NCI-H1930 (cell line): ENCODE results near the gene C9orf85.
"Not testable (repeated sequence)": the region's sequence is repeated elsewhere in the genome, so short reads cannot be mapped to it uniquely, and the experiment has no call there.

Experiments used
- DNase-seq, 2 experiments: peaks; one replicate each; lab custom pipeline; 2025; lab: John Stamatoyannopoulos, UW

Gene C9orf85

DNA sequence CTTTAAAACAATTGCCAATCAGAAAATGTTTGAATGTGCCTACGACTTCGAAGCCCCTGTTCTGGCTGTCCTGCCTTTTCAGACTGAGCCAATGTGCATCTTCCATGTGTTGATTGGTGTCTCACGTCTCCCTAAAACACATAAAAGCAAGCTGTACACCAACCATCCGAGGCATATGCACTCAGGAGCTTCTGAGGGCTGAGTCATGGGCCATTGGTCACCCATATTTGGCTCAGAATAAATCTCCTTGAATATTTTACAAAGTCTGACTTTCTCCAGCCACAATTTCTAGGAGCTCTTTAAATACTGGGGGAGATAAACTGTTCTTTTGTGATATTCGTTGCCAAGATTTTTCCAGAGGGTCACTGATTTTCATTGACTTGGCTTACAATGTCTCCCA lies 95.1 kb downstream of the C9orf85 start:
- no peak for DNase-seq

DNA sequence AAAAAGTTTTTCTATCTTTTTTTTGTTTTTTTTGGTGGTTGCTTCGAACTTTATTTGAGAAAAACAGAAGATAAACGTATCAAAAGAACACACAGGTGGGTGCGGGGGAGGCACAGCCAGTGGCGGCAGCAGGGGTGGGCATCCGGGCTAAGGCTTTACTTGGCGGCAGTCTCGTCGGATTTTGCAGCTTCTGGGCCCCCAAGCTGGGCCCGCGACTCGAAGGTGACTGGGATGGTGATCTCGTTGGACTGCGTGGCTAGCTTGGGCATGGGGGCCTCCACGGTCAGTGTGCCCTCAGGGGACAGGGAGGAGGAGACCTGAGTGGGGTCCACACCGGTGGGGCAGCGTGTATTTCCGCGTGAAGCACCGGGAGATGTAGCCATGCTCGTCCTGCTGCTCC lies 96.3 kb downstream of the C9orf85 start:
- not testable (repeated sequence) for DNase-seq

DNA sequence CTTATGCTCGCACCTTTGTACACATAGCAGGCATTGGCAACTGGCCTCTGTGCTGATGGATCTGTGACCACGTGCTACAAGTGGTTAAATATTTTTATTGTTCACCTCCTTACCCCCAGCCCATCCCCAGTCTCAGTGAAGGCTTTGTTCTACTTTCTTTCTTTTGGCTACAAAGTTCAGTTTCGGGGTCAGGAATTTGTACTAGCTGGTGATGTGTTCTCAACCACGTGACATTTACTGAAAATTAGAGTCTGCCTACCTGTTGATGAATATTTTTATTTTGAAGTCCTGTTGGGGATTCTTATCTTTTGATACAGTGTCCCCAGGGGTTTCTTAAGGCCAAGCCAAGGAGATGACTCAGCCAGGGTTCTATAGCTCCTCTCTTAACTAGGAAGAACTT lies 101.2 kb downstream of the C9orf85 start:
- no peak for DNase-seq

DNA sequence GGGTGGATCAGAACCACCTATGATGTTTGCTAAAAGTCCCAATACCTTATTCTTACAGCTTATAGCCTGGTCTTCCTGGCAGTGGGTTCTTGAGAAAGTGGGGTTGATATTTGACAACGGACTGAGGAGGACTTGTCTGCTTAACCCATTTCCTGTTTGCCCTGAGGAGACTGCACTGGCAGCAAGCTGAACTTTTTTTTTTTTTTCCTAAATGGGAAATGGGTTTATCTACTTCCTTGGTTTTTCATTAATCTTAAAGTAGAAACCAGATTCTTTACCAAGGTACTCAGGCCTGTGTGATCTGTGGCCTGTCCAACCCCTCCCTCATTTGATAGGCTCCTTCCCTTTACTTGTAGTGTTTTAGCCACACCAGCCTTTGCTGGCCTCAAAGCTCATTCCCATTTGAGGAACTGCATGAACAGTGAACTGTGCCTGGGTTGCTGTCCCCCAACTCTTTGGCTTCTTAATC lies 101.9 kb downstream of the C9orf85 start:
- DNase-seq: no peak

DNA sequence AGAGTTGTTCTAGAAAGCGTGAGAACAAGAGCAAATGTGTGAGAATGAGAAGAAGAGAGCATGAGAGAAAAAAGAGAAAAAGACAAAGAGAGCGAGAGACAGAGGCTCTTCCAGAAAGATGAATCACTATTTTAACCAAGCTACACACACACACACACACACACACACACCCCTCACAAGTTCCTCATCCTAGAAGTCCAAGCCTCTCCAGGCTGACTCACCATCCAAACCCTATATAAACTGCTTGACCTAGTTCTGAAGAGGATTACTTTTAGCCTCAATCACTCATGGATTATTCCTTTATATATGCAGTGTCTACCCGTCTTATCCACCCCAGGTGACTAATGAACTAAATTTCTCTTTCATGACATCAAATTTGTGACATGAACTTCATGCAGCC lies 111.4 kb downstream of the C9orf85 start:
- DNase-seq: no peak
